HEK293 (cell line): ENCODE measurements around the gene MMP24.

Experiments
- CTCF ChIA-PET: fragments of 350-600 bp; formaldehyde crosslinking; extraction: SDS; loops from one replicate; lab custom pipeline; 2021; ENCODE audit warnings: antibody characterized with exemption; lab: Yijun Ruan, JAX
- POLR2A ChIA-PET: fragments of 300-600 bp; formaldehyde crosslinking; extraction: SDS; loops from one replicate; lab custom pipeline; 2020; ENCODE audit warnings: antibody characterized with exemption, inconsistent platforms; lab: Yijun Ruan, JAX
- H3K27ac ChIP-seq: fragments of 200-500 bp; sonication (Bioruptor generic); 2 replicates; pipeline ENCODE4 v1.5.1; 2014; ENCODE audit warnings: low read depth, low read length, control low read depth, inconsistent platforms; ENCODE audit errors: extremely low read depth
- H3K36me3 ChIP-seq, 2 experiments: fragments of 200-500 bp in 1 of 2; sonication (Bioruptor generic) in 1 of 2; 1 replicate in 1 of 2; 2 replicates in 1 of 2; pipeline ENCODE4 v1.5.1; 2014 to 2017; ENCODE audit warnings: inconsistent platforms in 2 of 2, low read length in 2 of 2; ENCODE audit not compliant: control insufficient read depth in 2 of 2, insufficient read depth in 1 of 2
- H3K4me1 ChIP-seq: fragments of 200-500 bp; sonication (Bioruptor generic); 2 replicates; pipeline ENCODE4 v1.5.1; 2014; ENCODE audit warnings: mild to moderate bottlenecking, low read length, inconsistent platforms; ENCODE audit not compliant: control insufficient read depth, insufficient read depth
- H3K4me3 ChIP-seq: 2 replicates; pipeline ENCODE4 v1.5.1; 2011; ENCODE audit warnings: low read depth, mild to moderate bottlenecking, control low read depth, low read length, moderate library complexity
- H3K9me3 ChIP-seq: fragments of 200-500 bp; sonication (Bioruptor generic); 2 replicates; pipeline ENCODE4 v1.5.1; 2014; ENCODE audit warnings: low read depth, low read length, inconsistent platforms; ENCODE audit not compliant: control insufficient read depth, insufficient read depth
- PRDM10 ChIP-seq: fragments of 450-650 bp; formaldehyde crosslinking; IDR thresholded peaks from 2 replicates; pipeline ENCODE4 v1.5.1; 2016; ENCODE audit warnings: missing biosample characterization, missing genetic modification characterization
- ZBTB48 ChIP-seq: fragments of 450-650 bp; formaldehyde crosslinking; IDR thresholded peaks from 2 replicates; pipeline ENCODE4 v1.5.1; 2016; ENCODE audit warnings: missing biosample characterization, missing genetic modification characterization
- ZIC2 ChIP-seq: fragments of 450-650 bp; formaldehyde crosslinking; IDR thresholded peaks from 2 replicates; pipeline ENCODE4 v1.5.1; 2016; ENCODE audit warnings: missing biosample characterization, missing genetic modification characterization
- ZNF174 ChIP-seq: fragments of 450-650 bp; formaldehyde crosslinking; IDR thresholded peaks from 2 replicates; pipeline ENCODE4 v1.5.0; 2017; ENCODE audit warnings: missing biosample characterization, mild to moderate bottlenecking, missing genetic modification characterization
- ZNF362 ChIP-seq: fragments of 450-650 bp; formaldehyde crosslinking; IDR thresholded peaks from 2 replicates; pipeline ENCODE4 v1.5.1; 2016; ENCODE audit warnings: missing biosample characterization, missing genetic modification characterization
- ZNF423 ChIP-seq: fragments of 450-650 bp; formaldehyde crosslinking; IDR thresholded peaks from 2 replicates; pipeline ENCODE4 v1.5.1; 2016; ENCODE audit warnings: missing biosample characterization, missing genetic modification characterization
- ZNF624 ChIP-seq: fragments of 450-650 bp; formaldehyde crosslinking; IDR thresholded peaks from 2 replicates; pipeline ENCODE4 v1.5.1; 2017; ENCODE audit warnings: missing biosample characterization, missing genetic modification characterization
- ZNF704 ChIP-seq: fragments of 450-650 bp; formaldehyde crosslinking; IDR thresholded peaks from 2 replicates; pipeline ENCODE4 v1.5.1; 2016; ENCODE audit warnings: missing biosample characterization, missing genetic modification characterization
- ZNF76 ChIP-seq: fragments of 450-650 bp; formaldehyde crosslinking; IDR thresholded peaks from 2 replicates; pipeline ENCODE4; 2016; ENCODE audit warnings: low read depth, missing biosample characterization, missing genetic modification characterization, borderline replicate concordance
- TF ChIP-seq, protein P1 (sequence below): fragments of 450-650 bp; formaldehyde crosslinking; IDR thresholded peaks from 2 replicates; pipeline ENCODE4 v1.5.1; 2016; ENCODE audit warnings: missing biosample characterization, missing genetic modification characterization
- TF ChIP-seq, protein P2 (sequence below): fragments of 450-650 bp; formaldehyde crosslinking; IDR thresholded peaks from 2 replicates; pipeline ENCODE4 v1.5.1; 2017; ENCODE audit warnings: missing biosample characterization, missing genetic modification characterization

Gene MMP24

GRCh38 chr20:35274172-35275092 is 47.9 kb downstream of the MMP24 start:
- TF ChIP-seq ZIC2 (tag by site-specific recombination) (peak; percentile 97), ZBTB48 (tag by site-specific recombination) (no peak), ZNF624 (no peak), ZNF362 (no peak), ZNF174 (tag by site-specific recombination) (no peak), ZNF423 (no peak), PRDM10 (tag by site-specific recombination) (peak; percentile 40; the same call in 1 of the 2 replicates), ZNF704 (tag by site-specific recombination) (no peak), ZNF76 (0 out of 2 replicates have a peak, but pooled peaks have one; percentile 23)
- TF ChIP-seq, protein P1, sequence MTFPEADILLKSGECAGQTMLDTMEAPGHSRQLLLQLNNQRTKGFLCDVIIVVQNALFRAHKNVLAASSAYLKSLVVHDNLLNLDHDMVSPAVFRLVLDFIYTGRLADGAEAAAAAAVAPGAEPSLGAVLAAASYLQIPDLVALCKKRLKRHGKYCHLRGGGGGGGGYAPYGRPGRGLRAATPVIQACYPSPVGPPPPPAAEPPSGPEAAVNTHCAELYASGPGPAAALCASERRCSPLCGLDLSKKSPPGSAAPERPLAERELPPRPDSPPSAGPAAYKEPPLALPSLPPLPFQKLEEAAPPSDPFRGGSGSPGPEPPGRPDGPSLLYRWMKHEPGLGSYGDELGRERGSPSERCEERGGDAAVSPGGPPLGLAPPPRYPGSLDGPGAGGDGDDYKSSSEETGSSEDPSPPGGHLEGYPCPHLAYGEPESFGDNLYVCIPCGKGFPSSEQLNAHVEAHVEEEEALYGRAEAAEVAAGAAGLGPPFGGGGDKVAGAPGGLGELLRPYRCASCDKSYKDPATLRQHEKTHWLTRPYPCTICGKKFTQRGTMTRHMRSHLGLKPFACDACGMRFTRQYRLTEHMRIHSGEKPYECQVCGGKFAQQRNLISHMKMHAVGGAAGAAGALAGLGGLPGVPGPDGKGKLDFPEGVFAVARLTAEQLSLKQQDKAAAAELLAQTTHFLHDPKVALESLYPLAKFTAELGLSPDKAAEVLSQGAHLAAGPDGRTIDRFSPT (tag by site-specific recombination), result 0 out of 2 replicates have a peak, but pooled peaks have one; percentile 24
- ChIA-PET POLR2A (interaction anchor here (1.5 kb wide), 1 partner anchor 10 kb away, joined by 8 read pairs; the partner anchor contains the start of gene EIF6), CTCF (interaction anchor here (0.5 to 1.4 kb wide), 3 partner anchors 11 to 127 kb away, joined by 3 to 4 read pairs (median 4); partner anchors contain the start of gene EDEM2)
- peaks cover 5 to 33% of the 10 kb centered on the region in 2 experiments; a peak in 2 of 3 replicates for H3K36me3 ChIP-seq
- no peak overlapping the region for H3K4me3 ChIP-seq
- no peak overlapping the region for H3K27ac ChIP-seq
- H3K4me1 ChIP-seq, result no peaks in the 10 kb centered on the region
- H3K9me3 ChIP-seq, result no peaks in the 10 kb centered on the region

DNA sequence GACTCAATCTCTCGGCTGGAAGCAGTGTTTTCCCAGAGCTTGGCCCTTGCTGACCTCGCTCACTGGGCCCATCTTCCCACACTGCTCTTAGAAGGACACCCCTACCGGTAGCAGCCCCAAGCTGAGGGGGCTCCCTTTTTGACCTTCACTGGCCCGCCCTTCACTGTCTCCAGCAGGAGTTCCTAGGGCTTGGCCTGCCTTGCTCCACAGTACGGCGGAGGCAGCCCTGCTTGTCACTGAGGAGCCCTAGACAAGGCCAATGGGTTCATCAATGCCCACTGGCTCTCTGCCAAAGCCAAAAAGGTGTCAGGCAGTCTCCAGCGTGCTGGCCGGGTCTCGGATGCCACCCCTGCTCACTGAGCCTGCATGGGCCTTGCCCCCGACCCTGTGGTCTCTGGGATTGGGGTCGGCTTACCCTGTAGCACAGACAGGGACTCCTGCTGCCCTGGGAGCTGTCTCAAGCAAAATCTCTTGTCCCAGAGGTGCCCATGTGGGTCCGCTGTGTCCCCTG is 49.3 kb downstream of the MMP24 start:
- Histone ChIP-seq H3K4me1 (no peaks in the 10 kb centered on the region), H3K9me3 (no peaks in the 10 kb centered on the region), H3K36me3 (peaks cover 5 to 46% of the 10 kb centered on the region in 2 experiments; a peak in 2 of 3 replicates), H3K4me3 (no peak overlapping the region), H3K27ac (no peak overlapping the region)
- TF ChIP-seq, protein P2, sequence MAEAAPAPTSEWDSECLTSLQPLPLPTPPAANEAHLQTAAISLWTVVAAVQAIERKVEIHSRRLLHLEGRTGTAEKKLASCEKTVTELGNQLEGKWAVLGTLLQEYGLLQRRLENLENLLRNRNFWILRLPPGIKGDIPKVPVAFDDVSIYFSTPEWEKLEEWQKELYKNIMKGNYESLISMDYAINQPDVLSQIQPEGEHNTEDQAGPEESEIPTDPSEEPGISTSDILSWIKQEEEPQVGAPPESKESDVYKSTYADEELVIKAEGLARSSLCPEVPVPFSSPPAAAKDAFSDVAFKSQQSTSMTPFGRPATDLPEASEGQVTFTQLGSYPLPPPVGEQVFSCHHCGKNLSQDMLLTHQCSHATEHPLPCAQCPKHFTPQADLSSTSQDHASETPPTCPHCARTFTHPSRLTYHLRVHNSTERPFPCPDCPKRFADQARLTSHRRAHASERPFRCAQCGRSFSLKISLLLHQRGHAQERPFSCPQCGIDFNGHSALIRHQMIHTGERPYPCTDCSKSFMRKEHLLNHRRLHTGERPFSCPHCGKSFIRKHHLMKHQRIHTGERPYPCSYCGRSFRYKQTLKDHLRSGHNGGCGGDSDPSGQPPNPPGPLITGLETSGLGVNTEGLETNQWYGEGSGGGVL (tag by site-specific recombination), result no peak
- ChIA-PET POLR2A (interaction anchor here (0.7 kb wide), 1 partner anchor 179 kb away, joined by 3 read pairs; the partner anchor contains the start of gene CEP250), CTCF (interaction anchor here (1.1 to 1.5 kb wide), 3 partner anchors 28 to 128 kb away, joined by 3 to 5 read pairs (median 4); partner anchors contain the start of gene EDEM2)
